NCI-H2227 (cell line): ENCODE measurements around the gene ZP1.

ENCODE experiments used
- DNase-seq: peaks from one replicate; lab custom pipeline; 2025; ENCODE audit not compliant: unreplicated experiment; lab: John Stamatoyannopoulos, UW

The ZP1 gene

GRCh38 chr11:60874421-60875365, 7.4 kb downstream of the ZP1 start:
- DNase-seq = no peak

- no peak for DNase-seq
Observed at GRCh38 chr11:60875366-60876167, 8.2 kb downstream of the ZP1 start.

GRCh38 chr11:60876168-60876485, 8.8 kb downstream of the ZP1 start:
- no peak for DNase-seq

- DNase-seq = no peak
Observed at GRCh38 chr11:60878245-60879101, 11.1 kb downstream of the ZP1 start.

- no peak for DNase-seq
Observed at GRCh38 chr11:60879104-60879503, 11.8 kb downstream of the ZP1 start.

GRCh38 chr11:60879971-60880588, 12.7 kb downstream of the ZP1 start:
- no peak for DNase-seq

- DNase-seq = no peak
Observed at GRCh38 chr11:60880643-60881282, 13.4 kb downstream of the ZP1 start.

GRCh38 chr11:60887556-60887955, 20.2 kb downstream of the ZP1 start:
- DNase-seq = peak; percentile 30

GRCh38 chr11:60889869-60890311, 22.5 kb downstream of the ZP1 start:
- no peak for DNase-seq

GRCh38 chr11:60890696-60891095, 23.4 kb downstream of the ZP1 start:
- no peak for DNase-seq

- DNase-seq = peak; percentile 35
Observed at GRCh38 chr11:60891103-60891741, 23.9 kb downstream of the ZP1 start.

GRCh38 chr11:60895687-60896086, 28.3 kb downstream of the ZP1 start:
- no peak for DNase-seq

- DNase-seq = no peak
Observed at GRCh38 chr11:60897496-60897895, 30.2 kb downstream of the ZP1 start.

GRCh38 chr11:60899046-60899936, 31.9 kb downstream of the ZP1 start:
- DNase-seq = peak; percentile 79

- DNase-seq = no peak
Observed at GRCh38 chr11:60899977-60900376, 32.6 kb downstream of the ZP1 start.

GRCh38 chr11:60900673-60901404, 33.5 kb downstream of the ZP1 start:
- DNase-seq = no peak

GRCh38 chr11:60902625-60903024, 35.3 kb downstream of the ZP1 start:
- DNase-seq = no peak

- DNase-seq = no peak
Observed at GRCh38 chr11:60905047-60905446, 37.7 kb downstream of the ZP1 start.
